HG02852 (cell line): ENCODE results near the gene NPIPB2.

Experiments used
- ATAC-seq: cut with Tn5 transposase; IDR thresholded peaks from one replicate; pipeline ENCODE4 v1.9.1; 2021; ENCODE audit warnings: mild to moderate bottlenecking, moderate library complexity; ENCODE audit not compliant: unreplicated experiment

The NPIPB2 gene

GRCh38 chr16:11907160-11907970, 34.5 kb downstream of the NPIPB2 start:
- ATAC-seq = no peak

GRCh38 chr16:11903906-11904305, 37.9 kb downstream of the NPIPB2 start:
- no peak for ATAC-seq

DNA sequence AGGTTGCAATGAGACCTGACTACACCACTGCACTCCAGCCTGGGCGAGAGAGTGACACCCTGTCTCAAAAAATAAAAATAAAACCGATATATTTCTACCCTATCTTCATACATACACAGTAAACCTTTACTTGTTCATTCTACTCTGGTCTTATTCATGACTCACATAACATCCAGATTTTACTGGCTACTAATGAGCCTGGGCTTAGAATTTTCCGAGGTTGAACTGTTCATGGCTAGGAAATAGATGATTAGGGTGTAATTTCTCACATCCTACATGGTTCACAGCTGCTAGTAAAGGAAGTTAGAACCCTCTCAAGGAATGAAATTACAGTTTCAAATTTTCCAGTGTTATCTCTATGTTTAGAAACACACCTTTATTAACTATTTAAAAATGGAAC, 40.8 kb downstream of the NPIPB2 start:
- ATAC-seq = no peak

- no peak for ATAC-seq
These were observed 45.2 kb downstream of the NPIPB2 start for GRCh38 chr16:11896486-11897176.

GRCh38 chr16:11893571-11893970, 48.3 kb downstream of the NPIPB2 start:
- ATAC-seq = no peak

GRCh38 chr16:11892761-11893160, 49.1 kb downstream of the NPIPB2 start:
- ATAC-seq = no peak

- ATAC-seq = no peak
These were observed 51.4 kb downstream of the NPIPB2 start for GRCh38 chr16:11890231-11890965.

GRCh38 chr16:11886881-11887280, 55.0 kb downstream of the NPIPB2 start:
- no peak for ATAC-seq

DNA sequence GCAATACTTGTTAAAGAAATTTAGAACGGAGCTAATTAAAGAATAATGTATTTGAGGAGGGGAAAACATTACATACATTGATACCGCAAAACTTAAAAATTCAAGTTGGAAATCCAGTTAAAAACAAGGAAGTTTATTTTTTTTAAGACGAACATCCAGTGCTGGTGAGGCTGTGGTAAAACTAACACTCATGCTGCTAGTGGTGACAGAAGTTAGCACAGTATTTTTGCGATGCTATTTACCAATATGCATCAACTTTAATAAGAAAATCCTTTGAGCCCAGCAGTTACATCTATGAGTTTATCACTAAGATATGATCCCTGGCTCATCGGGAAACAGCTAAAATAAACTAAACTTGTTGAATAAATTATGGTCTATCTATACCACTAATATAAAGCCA, 57.8 kb downstream of the NPIPB2 start:
- no peak for ATAC-seq

- no peak for ATAC-seq
These were observed 61.8 kb downstream of the NPIPB2 start for GRCh38 chr16:11880007-11880406.

GRCh38 chr16:11877374-11877773, 64.5 kb downstream of the NPIPB2 start:
- ATAC-seq = no peak
